ENCODE results near the gene SETDB2.

DNA sequence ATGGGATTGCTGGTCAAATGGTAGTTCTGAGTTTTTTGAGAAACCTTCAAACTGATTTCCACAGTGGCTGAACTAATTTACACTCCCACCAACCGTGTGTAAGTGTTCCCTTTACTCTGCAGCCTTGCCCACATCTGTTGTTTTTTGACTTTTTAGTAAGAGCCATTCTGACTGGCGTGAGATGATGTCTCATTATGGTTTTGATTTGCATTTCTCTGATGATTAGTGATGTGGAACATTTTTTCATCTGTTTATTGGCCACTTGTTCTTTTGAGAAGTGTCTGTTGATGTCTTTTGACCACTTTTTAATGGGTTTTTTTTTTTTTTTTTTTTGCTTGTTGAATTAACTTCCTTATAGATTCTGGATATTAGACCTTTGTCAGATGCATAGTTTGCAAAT lies 4.5 kb upstream of the SETDB2 start:
- TF ChIP-seq EZH2 (IDR thresholded peaks at IDR 0.05; ENCODE audit: insufficient read depth, poor library complexity, severe bottlenecking) (no peak), EZH2phosphoT487 (IDR thresholded peaks at IDR 0.05; ENCODE audit: insufficient read depth, low read depth) (no peak)
